Activated gamma-delta T cell (primary cell): ENCODE measurements around the gene GPLD1.
"Not testable (repeated sequence)": the region's sequence is repeated elsewhere in the genome, so short reads cannot be mapped to it uniquely, and the experiment has no call there.

Experiments used
- DNase-seq: peaks from one replicate; lab custom pipeline; 2025; lab: John Stamatoyannopoulos, UW

The GPLD1 gene

GRCh38 chr6:24453921-24454320 lies 35.5 kb downstream of the GPLD1 start:
- no peak for DNase-seq

DNA sequence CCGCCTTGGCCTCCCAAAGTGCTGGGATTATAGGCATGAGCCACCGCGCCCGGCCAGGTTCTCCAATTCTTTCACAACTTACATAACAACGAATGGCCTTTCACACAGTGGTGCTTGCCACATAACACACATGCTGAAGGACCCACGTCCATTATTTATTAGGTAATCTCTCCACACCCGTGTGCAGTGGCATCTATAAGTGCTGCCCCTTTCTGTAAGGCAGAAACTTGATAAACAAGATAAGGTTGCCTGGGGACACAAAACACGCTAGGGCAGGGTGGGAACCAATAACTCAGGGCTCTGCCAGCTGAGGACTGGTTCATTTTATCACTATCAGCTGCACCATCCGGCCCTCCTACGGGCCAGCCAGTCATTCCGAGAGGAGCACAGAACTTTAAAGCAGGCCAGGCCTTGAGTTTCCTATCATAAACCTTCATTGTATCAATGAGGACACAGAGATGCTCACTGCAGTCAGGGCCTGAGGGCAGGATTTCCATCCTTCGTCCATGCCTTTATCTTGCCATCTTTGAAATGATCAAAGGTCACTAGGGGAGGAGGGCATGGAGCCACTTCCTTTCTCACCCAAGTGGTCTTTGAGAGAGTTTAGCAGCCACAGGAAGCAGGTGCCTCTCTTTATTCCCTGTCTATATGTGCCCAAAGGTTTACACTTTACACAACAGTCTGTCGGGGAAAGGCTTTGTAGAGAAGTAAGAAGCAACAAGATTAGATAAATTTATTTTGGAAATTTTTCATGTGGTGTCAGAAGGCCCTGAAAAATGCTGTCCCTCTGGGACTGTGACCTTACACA lies 37.6 kb downstream of the GPLD1 start:
- no peak for DNase-seq

DNA sequence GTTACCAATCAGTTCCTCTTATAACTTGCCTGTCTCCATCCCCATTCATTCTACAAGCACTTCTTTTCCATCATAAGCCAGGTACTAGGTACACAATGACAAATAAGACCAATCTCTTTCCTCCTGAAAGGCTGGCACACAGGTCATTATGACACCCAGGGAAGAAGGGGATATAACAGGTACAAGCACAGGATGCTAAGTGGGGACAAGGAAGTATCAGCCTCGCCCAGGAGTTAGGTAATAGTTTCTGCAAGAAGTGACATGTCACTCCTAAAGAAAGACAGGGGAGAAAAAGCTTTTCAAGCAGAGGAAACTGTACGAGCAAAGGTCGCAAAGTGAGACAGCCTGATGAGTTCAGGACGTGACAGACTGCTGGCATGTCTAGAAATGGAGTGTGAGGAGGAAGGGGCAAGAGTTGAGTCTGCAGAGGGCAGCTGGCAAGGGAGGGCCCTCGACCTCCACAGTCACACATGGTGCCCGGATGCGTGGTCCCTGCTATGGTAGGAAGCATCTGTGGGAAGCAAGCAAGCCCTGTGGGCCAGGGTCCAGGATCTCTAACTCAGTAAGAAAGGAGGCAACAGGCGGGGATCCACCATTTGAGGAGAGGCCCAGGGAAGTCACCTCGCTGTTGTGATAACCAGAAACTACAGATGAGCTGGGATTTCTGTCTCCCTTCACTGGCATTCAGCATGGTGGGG lies 40.4 kb downstream of the GPLD1 start:
- DNase-seq: no peak

DNA sequence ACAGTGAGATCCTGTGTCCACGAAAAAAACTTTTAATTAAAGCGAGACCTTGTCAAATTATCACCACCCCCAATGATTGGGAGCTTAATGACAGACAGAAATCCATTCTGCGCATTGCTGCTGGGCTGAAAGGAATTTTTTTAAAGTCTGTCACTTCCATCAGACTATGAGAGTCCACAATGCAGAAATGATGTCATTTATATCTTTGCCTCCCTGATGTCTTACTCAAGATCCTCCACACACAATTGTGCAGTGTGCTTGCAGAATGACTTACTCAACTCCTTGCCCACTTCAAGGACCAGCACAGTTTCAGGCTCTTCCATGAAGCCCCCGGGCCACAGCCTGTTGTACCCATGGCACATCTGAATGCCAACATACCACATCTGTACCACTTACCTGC lies 41.0 kb downstream of the GPLD1 start:
- no peak for DNase-seq

GRCh38 chr6:24446670-24447069 lies 42.7 kb downstream of the GPLD1 start:
- no peak for DNase-seq

DNA sequence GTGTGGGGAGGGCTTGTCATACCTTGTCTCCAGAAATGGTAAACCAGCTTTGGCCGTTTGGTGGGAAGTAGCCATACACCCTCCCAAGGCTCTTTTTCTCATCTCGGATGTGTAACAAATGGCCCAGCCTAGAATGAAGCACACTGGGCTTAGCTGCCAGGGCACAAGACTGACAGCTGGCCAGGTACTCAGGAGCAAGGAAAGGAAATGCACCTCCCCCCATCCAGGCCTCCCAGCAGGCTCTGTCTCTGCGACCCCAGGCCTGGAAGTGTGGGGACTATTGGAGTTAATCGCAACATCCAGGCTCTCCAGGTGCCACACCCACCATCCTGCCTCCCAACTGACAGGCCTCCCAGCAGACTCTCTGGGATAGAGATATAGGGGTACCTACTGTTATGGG lies 43.7 kb downstream of the GPLD1 start:
- no peak for DNase-seq

DNA sequence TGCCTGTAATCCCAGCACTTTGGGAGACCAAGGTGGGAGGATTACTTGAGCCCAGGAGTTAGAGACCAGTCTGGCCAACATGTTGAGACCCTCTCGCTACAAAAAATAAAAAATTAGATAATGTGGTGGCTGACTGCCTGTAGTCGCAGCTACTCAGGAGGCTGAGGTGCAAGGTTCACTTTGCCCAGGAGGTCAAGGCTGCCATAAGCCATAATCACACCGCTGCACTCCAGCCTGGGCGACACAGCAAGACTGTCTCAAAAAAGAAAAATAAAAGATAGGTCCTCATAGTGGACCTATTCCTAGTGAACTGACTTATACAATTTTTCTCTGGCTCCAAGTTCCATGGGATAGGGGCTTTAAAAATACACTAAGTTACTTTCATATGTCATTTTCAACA lies 44.8 kb downstream of the GPLD1 start:
- DNase-seq: no peak

DNA sequence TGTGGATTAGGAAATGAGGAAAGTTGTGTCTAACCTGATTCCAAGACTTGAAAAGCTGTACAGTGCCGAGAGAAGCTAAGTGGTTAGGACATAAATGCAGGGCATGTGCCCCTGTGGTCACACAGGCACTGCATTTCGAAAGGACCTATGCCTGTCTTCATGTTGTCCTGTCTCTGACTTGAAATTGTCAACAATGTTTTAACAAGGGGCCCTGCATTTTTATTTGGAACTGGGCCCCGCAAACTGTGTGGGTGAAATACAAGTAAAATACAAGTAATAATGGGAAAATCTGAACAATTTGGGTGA lies 47.8 kb downstream of the GPLD1 start:
- DNase-seq: no peak

- DNase-seq: no peak
These were observed 48.3 kb downstream of the GPLD1 start for GRCh38 chr6:24440897-24441598.

DNA sequence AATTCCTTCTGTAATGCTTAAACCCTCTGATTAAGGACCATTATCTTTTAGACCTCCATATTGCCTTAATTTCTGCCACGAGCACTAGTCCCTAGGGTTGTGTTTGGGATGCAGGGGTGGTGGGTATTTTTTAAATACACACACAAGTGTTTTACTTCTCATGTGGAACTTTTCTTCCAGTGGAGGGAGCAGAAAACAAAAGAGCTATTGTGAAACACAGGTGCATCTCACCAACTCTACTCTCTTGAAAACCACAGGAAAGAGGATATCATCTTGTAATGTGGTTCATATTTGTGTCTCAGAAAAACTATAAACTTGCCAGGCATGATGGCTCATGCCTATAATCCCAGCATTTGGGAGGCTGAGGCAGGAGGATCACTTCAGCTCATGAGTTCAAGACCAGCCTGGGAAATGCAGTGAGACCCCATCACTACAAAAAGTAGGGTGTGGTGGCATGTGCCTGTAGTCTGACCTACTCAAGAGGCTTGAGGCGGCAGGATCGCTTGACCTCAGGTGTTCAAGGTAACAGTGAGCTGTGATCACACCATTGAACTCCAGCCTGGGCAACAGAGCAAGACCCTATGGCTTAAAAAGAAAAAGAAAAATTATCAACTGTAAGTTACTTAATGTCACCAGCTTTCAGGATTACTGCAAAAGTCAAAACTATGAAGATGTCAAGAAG lies 49.4 kb downstream of the GPLD1 start:
- no peak for DNase-seq

DNA sequence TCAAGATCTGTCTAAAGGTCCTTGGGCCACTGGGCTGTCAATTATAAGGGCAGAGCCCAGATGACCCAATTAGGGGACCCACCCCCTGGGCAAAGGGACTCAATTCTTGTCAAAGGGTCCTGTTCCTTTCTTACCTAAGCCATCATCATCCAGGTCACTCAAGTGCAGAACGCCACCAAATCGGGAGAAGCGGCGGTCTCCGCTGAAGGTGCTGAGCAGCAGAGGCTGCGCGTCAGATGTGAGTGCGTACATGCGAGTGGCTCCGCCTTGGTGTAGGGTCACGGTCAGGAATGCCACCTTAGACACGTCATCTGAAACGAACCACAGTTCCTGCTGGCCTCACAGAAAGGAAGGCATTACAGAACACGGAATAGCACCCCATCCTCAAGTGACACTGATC lies 52.4 kb downstream of the GPLD1 start:
- DNase-seq: no peak

DNA sequence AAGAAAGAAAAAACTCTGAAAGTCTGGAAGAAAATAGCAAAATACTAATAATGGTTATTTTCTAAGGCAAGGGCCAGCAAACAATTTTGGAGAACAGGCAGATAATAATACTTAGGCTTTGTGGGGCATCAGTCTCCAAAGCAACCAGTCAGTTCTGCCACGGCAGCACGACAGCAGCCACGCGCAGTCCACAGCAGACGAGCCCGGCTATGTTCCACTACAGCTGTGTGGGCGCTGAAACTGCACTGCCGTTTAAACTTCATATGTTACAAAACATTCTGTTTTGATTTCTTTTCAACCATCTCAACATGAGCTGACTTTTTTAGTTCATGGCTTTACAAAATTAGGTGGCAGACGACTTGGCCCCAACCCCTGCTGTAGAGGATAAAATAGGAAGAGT lies 56.8 kb downstream of the GPLD1 start:
- DNase-seq: no peak

GRCh38 chr6:24431045-24431451 lies 58.3 kb downstream of the GPLD1 start:
- DNase-seq: no peak

- DNase-seq: no peak
These were observed 59.3 kb downstream of the GPLD1 start for GRCh38 chr6:24430086-24430485.

GRCh38 chr6:24429146-24429545 lies 60.2 kb downstream of the GPLD1 start:
- no peak for DNase-seq

DNA sequence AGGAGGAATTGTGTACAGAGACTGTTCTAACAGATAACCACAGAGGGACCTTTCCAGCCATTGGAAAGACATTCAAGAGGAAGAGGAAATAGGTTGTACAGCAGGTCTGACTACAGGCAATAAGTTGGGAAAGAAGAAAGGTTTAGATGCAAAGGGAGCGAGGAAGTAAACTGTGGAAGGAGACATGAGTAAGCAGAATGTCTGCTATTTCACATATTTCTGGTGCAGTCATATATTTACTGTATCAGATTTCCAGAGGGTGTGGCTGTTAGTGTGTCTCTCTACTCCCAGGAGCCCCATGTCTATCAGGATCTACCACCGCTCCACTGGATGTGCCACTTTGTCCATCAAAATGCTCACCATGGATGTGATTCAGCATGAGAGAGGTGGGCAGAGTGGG lies 60.8 kb downstream of the GPLD1 start:
- no peak for DNase-seq

GRCh38 chr6:24426729-24427446 lies 62.5 kb downstream of the GPLD1 start:
- DNase-seq: no peak

DNA sequence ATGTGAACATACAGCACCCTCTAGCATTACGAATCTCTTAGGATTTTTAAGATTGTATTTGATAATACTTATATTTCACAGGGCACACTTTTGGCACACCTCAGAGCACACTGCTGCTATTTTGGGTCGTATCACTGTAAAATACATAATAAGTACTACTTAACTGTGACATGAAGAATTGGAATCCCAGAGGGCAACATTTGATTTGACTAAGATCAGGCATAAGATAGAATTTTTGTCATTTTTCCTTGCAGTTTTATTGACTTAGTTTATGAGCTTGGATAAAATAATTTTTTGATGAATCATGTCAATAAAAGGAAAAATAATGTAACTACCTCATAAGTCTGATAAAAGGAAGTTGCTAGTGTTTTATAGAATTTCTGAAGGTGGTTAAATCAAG lies 64.3 kb downstream of the GPLD1 start:
- DNase-seq: no peak

DNA sequence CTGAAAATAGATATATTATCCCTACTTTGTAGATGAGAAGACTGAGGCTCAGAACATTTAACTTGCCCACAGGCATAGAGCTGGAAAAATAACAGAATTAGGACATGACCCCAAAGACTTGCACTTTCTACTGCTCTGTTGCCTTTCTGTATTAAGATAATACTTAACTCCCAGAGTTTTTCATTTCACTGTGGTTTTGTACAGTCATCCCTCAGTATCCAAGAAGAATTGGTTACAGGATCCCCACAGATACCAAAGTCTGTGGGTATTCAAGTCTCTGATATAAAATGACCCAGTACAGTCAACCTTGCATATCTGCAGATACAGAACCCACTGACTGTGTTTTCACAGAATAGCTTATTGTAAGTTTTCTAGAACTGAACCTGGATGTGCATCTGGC lies 69.9 kb downstream of the GPLD1 start:
- no peak for DNase-seq

- DNase-seq: no peak
These were observed 73.6 kb downstream of the GPLD1 start for GRCh38 chr6:24415753-24416152.

- not testable (repeated sequence) for DNase-seq
These were observed 74.8 kb downstream of the GPLD1 start for GRCh38 chr6:24414531-24414930.

DNA sequence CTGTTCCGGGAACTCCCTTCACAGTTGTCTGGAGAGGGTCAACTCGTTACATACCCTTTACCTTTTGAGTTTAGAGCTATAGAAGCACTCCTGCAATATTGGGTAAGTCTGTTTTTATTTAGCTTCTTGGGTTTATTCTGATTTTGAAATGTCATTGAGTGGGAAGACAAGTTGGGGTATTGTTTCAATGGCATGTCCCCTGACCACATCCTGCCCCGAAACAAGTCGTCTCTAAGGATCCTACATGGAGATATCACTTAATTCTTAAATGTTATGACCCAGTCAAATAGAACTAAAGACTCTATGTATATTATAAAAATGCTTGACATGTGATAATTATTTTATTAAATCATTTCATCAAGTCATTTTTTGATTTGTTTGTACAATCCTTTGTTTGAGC lies 77.1 kb downstream of the GPLD1 start:
- DNase-seq: no peak
